NCI-H510A treated with DMSO at 0.1 percent for 48 hours (cell line): ENCODE measurements around the gene TFF2.

Experiments used
- DNase-seq: peaks from one replicate; lab custom pipeline; 2025; lab: John Stamatoyannopoulos, UW

Gene TFF2

GRCh38 chr21:42350927-42351426 is at the start of gene TFF2:
Gene TFF2, minus strand, starts transcription at chr21:42350994. Its CDS starts 37 bp downstream, at chr21:42350957.
- DNase-seq: no peak

- no peak for DNase-seq
These were observed 49.7 kb upstream of the TFF2 start for GRCh38 chr21:42400525-42400924.

DNA sequence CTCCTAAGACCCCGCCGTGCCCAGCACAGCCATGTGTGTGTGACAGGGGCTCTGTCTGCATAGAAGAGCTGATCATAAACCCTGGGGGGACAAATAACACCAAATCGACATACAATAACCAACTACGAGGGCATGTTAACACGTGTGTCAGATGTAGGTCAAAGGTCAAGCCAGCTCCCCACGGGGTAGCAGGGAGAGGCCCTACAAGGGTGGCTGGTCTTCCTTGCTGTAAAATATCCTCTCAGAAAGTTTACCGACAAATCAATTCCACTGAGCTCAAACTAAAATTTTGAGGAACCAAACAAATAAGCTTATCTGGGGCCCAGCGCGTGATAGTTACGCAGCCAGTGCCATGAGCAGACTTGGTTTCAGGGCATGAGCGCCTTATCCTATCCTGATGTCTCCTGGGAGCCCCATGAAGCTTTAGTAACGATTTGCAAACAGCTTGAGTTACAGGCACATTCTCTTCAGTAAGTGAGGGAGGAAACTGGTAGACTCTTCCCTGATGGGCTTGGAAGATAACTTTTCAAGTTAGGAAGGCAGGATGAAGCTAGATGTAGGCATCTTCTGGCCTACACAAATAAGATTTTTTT is 47.7 kb upstream of the TFF2 start:
- no peak for DNase-seq

- DNase-seq: no peak
These were observed 47.1 kb upstream of the TFF2 start for GRCh38 chr21:42397746-42398394.

- DNase-seq: no peak
These were observed 46.3 kb upstream of the TFF2 start for GRCh38 chr21:42396799-42397745.

- no peak for DNase-seq
These were observed 45.3 kb upstream of the TFF2 start, which contains the start of gene TMPRSS3 for GRCh38 chr21:42395905-42396651. Gene TMPRSS3, minus strand, starts transcription at chr21:42396052. Its CDS starts 635 bp downstream, at chr21:42395417.

GRCh38 chr21:42395302-42395701 is 44.5 kb upstream of the TFF2 start:
- no peak for DNase-seq

DNA sequence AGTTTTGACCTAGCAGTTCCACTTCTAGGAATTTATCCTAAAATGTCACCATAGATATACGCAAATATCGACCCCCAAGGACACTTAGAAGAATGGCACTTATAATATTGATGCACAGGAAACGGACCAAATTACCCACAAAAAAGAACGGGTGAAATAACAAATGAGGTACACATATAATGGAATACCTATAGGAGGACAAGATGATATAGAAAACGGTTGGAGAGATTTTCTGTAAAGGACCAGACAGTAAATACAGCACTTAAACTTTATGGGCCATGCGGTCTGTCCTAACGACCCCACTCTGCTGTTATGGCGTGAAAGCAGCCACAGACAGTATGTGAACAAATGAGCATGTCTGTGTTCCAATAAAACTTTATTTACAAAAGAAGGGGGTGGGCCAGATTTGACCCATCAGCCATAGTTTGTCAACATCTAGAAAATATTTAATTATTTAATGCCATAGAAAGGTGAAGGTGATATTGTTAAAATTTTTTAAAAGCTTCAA is 42.7 kb upstream of the TFF2 start:
- no peak for DNase-seq

GRCh38 chr21:42392731-42393442 is 42.1 kb upstream of the TFF2 start:
- no peak for DNase-seq

GRCh38 chr21:42391297-42391696 is 40.5 kb upstream of the TFF2 start:
- no peak for DNase-seq

GRCh38 chr21:42390696-42391095 is 39.9 kb upstream of the TFF2 start:
- DNase-seq: no peak

DNA sequence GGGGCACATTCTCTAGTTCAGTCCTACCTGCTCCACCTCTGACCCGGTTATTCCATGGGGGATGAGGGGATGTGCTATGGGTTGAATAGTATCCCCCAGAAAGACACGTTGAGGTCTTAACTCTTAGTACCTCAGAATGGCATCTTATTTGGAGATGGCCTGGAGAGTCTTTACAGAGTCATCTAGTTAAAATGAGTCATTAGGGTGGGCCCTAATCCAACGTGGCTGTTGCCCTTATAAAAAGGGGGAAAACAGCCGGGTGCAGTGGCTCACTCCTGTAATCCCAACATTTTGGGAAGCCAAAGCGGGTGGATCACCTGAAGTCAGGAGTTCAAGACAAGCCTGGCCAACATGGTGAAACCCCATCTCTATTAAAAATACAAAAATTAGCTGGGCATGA is 39.4 kb upstream of the TFF2 start:
- no peak for DNase-seq

DNA sequence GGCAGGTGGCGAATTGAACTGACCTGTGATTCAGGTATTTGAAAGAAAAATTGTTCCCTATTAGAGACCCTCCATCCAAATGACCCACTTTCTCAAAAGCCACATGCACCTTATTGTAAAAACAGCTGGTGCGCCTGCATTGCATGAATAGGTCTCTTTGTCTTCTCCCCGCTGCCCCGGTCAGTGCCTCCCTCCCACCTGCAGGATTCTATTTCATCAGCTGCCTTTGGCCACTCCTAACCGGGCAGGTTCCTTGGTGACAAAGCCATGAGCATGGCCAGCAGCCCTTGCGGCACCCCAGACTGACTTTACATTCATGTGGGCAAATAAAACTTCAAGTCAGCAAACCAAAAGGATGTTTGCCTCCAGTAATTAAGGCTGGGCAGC is 38.6 kb upstream of the TFF2 start:
- no peak for DNase-seq

GRCh38 chr21:42388740-42389448 is 38.1 kb upstream of the TFF2 start:
- no peak for DNase-seq

GRCh38 chr21:42387843-42388340 is 37.1 kb upstream of the TFF2 start:
- DNase-seq: no peak

GRCh38 chr21:42387164-42387563 is 36.4 kb upstream of the TFF2 start:
- DNase-seq: no peak

DNA sequence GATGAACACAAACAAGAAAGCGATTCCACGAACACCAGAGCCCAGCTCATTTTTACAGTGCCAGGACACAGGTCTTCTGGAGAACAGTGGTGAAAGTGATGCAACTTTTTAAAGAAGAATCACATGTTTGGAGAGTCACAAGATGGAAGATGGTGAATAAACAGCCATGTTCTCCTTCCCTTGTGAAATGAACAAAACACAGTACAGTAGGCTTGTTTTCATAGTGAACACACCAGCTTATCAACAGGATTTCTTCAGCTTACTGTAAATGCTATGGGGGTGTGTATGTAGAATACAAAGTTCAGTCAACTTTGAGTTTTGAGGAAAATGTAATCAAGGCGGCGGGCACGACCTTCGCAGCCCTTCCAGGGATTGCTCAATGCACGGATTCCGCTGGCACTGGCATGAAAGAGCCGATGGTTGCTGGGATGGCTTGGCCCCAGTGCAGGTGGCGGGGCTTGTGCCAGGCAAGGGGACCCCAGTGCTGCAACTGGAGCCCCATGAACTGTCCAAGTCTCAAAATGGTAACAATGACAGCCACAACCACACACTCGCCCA is 35.3 kb upstream of the TFF2 start:
- DNase-seq: no peak

GRCh38 chr21:42385619-42386018 is 34.8 kb upstream of the TFF2 start:
- DNase-seq: no peak

DNA sequence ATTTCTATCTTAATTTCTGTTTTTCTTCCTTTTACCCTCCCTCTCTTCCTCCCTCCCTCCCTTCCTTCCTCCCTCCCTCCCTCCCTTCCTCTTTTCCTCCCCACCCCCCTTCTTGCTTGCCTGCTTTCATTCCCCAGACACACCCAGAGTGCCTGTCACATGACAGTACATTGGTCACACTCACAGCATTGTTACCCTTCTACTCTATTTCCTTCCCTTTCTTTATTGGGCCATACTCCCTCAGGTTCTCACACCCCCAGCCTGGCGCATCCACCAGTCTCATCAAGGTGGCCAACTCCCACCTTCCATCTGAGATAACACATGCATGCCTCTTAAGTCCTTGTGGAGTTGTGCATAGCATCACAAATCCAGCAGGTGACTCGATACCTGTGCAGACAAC is 34.2 kb upstream of the TFF2 start:
- DNase-seq: no peak
